GM19463 (cell line): ENCODE results near the gene ATP23.
A peak's percentile ranks its signal among the peaks of the same experiment; 100 is the strongest.

Experiments used
- ATAC-seq: cut with Tn5 transposase; IDR thresholded peaks from one replicate; pipeline ENCODE4 v1.9.1; 2021; ENCODE audit warnings: mild to moderate bottlenecking, moderate library complexity; ENCODE audit not compliant: unreplicated experiment

The ATP23 gene

DNA sequence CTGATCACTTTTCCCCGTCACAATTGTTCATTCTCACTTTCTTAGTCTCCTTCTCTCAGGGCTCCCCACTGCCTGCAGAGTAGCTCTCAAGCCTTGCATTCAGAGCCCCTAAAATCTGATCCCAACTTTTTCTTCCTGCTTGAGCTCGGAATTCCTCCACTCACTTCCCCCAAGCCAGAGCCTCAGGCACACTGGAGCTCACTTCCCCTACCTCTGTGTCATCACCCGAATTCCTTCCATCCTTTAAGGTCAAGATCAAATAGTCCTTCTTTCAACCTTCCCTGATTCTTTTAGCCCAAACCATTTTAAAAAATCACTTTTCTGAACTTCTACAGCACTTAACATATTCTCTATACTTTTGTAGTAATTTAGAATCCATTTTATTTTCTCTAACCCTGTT, 34.1 kb upstream of the ATP23 start:
- no peak for ATAC-seq

DNA sequence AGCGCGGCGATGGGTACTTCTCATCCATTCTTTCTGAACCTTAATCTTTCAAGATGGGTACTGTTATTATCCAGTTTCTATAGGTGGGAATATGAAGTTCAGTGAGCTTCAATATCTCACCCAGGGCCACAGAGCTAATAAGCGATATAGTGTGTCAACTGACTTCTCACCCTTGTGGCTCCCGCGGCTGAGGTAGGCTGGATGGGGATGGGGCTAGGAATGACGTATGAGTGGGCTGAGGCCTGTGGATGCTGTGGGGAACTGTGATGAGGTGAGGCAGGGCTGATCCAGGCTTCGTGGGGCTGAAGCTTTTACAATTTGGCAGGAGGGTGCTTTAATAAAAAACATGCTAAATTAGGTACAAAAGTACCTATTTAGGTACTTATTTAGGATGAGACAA, 32.9 kb upstream of the ATP23 start:
- no peak for ATAC-seq

DNA sequence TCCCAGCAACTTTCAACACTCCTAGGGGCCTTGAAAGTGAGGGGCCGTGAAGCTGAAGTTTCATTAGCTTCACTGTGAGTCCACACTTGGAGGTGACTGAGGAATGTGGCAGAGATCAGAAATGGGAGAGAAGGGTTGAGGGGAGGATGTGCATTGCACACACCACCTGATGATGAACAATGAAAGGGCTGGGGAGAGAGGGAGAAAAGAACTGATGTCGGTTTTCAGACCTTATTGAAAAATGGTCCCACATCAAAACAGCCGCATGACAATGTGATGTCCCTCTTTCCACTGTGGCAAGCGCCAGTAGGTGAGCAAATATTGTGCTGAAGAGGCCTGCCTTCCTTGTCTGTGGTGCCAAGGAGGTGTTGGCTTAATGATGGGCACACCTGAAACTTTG, 32.3 kb upstream of the ATP23 start:
- ATAC-seq, result no peak

DNA sequence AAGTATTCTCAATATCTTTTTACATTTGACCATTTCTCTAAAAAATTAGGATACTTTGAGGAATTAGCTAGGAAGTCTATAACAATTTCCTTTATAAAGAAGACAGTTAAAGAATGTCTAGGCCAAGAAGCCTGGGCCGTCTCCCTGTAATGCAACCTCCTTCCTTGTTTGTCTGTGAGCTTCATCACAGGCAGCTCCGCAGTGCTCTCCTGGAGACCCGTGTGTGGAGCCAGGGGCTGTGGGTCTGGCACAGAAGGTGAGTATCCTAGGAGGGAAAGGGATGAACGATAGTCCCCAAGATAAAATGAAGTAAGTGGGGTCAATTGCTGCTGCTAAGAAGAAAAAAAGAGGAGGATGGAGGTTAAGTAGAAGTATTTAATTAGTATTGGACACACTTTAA, 31.8 kb upstream of the ATP23 start:
- ATAC-seq, result no peak

DNA sequence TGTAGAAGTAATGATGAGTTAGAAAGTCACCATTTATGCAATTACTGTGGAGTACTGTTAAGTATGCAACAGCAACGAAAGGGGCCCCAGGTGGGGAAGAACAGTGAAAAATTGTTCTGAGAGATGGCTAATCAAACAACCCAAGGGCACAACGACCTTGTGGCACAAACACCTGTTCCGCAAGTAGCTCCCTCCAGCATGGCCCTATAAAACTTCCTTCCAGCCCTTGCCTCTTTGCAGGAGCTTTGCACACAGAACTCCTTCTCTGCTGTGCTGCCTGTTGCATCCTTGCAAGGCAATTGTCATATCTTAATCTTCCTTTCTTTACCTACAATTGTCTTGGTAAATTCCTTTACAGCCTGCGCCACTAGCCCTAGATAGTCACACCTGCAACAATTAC, 23.2 kb upstream of the ATP23 start:
- ATAC-seq, result no peak

DNA sequence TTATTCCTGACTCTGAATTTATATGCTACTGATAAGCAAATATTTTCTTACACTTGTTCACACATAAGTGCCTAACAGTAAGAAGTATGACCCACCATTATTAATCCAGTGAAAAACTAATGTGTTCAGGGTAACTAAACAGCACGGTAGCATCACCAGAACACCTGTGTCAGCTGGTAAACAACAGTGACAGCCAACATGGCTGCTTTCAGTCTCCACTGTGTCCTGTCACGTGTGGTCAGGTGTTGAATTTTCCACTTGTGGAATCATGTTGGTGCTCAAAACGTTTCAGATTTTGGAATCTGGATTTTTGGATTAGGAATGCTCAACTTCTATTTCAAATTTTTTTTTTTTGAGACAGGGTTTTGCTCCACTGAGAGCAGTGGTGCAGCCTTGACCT, 14.3 kb upstream of the ATP23 start:
- no peak for ATAC-seq

DNA sequence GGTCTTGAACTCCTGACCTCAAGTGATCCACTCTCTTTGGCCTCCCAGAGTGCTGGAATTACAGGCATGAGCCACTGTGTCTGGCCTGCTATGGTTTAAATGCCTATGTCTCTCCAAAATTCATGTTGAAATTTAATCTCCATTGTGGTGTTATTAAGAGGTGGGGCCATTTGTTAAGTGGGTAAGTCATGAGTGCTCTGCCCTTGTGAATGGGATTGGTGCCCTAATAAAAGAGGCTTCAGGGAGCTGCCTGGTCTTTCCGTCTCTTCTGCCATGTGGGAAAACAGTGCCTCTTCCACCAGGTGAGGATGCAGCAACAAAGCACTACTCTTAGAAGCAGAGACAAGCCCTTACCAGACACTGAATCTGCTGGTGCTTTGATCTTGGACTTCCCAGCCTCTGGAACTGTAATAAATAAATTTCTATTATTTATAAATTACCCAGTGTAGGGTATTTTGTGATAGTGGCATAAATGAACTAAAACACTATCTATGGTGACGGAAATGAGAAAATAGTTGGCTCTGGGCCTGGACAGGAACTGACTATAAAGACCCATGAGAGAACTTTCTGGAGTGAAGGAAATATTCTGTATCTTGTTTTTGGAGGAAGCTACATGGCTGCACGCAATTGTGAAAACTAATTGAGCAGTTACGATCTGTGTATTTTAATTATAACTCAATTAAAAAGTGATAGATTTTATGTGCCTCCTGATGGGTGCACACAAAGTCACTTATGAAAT, 12.1 kb upstream of the ATP23 start:
- no peak for ATAC-seq

DNA sequence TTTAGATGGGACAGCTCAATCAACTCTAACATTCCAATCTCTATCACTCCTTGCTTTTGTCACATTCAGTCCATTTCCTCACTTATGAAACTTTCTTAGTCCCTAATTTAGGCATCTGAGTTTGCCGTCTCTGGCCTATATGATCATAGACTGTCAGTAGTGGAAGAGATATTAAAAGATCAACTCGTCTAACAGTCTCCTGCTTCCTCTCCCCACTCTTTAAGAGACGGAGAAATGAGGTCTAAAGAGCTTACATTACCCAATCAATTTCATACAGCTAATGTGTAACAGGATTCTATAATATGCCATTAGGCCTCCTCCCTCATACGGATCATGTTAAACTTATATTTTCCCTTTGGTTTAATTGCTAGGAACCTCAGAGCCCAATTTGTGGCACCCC, 6.5 kb upstream of the ATP23 start:
- no peak for ATAC-seq

DNA sequence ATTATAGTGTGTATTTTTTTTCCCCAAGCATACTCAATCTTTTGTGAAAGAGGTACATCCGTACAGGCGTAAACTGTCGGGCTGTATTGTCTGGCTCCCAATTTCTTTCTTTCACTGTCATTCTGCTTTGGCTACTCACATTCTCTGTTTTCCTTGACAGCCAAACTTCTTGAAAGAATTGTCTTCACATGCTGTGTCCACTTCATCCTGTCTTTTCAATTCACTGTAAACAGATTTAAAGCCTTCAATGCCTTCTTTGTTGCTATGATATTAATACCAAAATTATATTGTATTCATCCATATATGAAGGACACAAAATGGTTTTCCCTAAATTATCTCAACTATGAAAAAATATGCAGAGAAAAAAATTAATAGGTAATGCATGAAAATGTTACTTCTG, 6.0 kb upstream of the ATP23 start:
- no peak for ATAC-seq

DNA sequence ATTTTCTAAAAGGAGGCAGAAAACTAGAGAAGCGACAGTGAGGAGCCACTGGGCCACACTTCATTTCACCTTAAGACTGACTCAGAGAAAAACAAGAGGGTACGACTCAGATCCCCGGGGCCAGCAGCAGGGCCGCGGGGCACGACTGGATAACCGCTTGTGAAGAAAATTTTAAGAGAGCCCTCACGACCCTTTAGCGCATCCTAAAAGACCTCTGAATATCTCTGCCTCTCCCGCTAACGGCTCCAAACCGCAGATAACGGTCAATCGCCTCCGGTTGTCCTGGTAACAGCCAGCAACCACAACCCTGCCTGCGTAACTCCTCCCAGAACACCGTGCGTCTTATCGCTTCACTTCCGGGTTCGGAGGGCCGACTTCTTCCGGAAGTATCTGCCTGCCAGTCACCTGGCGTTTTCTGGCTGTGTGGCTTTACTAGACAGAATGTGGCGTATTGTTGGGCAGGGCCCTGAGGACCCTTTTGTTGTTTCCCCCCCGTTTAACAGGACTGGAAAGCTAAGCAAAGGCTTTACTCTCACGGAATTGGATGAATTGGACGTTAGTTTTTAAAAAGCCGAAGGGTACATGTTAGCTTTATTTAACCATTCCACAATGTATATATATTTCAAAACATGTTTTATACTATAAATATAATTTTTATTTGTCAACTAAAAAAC, 5.4 kb upstream of the ATP23 start:
- ATAC-seq, result peak; percentile 99

DNA sequence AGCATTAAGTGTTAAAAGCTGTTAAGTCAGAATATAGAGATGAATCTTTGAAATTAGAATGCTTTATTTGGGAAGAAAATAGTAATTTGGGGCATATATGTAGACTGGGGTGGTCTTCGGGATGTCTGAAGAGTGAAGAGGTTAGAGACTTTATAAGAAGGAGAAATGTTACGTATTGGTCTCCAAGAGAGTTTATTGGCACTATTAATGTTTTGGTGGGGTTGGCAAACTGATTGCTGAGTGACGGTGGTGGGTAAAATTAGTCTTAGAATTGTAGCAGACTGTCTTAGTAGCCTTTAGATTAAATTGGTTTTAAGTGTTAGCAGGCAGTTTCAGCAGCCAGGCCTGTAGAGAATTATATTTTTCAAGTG, 4.9 kb upstream of the ATP23 start:
- no peak for ATAC-seq

DNA sequence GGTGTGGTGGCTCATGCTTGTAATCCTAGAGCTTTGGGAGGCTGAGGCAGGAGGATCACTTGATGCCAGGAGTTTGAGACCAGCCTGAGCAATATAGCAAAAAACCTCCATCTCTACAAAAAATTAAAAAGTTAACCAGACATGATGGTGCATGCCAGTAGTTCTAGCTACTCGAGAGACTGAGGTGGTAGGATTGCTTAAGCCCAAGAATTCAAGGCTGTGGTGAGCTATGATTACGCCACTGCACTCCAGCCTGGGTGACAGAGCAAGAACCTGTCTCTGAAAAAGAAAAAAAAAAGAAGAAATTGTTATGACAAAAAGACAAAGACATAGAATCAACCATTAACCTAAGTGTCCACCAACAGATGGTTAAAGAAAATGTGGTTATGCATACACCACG, 2.1 kb upstream of the ATP23 start:
- no peak for ATAC-seq

DNA sequence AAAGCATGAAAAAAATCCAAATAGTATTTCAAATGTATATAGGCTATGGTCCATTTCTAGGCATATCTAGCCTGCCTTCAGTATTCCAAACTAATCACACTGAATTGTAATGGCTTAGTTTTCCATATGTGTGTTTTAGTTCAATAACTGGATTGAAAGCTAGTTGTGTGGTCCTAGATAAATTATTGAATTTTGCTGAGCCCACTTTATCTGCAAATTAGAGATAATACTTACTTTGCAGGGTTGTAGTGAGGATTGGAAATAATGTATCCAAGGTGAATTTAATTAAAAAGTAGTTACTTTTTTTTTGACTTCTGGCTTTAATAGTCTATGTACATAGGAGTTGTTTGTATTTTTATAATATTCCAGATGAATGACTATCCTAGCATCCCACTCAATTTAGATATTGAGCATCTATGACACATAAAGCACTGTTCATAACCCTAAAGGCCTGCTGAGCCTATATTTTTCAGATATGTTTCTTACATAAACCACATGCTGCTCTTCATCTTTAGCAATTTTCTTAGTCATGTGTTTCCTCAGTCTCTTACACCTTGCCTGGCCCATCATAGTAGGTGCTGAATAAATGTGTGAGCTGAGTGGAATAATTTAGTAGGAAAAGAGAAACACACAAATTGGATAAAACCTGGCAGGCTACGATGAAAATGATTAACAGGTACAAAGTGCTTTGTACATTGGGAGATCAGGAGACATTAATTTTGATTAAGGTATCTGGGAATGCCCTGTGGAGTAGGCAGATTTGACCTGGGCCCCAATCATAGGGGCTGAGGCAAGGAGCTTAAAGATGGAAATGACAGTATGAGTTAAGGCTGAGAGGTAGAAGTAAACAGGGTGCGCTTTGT, 1.1 kb upstream of the ATP23 start:
- ATAC-seq, result no peak

DNA sequence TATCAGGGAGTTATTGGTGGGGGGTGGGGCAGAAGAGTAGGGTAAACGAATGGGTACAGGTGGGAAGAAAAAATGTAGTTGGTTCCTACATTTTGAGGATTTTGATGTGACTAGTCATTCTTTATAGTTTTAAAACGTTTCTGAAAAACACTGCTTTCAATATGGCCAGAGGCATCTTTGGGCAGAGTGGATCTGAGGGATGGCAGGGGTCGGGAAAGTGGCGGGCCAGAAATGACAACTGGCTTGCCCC, 527 bp upstream of the ATP23 start:
- no peak for ATAC-seq

DNA sequence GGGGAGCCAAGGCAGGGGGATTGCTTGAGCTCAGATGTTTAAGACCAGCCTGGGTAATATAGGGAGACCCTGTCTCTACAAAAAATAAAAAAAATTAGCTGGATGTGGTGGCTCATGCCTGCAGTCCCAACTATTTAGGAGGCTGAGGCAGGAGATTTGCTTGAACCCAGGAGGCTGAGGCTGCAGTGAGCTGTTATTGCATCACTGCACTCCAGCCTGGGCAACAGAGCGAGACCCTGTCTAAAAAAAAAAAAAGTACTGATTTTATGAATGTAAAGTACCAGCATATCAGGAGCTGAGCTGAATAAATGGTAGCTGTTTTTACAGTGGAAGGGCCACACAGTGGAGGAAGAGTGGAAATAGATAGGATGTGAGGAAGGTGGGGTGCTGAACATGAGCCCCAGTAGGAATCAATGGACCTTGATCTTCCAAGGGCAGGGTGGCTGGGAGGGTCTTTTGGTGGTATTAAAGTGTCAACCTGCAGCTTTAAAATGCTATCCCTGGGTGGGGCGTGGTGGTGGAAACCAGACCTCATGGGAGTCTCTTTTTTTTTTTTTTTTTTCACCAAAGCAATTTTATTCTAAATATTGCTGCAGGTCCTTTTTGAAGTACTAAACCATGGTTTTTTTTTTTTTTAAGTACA, 2.2 kb downstream of the ATP23 start:
- ATAC-seq, result no peak

DNA sequence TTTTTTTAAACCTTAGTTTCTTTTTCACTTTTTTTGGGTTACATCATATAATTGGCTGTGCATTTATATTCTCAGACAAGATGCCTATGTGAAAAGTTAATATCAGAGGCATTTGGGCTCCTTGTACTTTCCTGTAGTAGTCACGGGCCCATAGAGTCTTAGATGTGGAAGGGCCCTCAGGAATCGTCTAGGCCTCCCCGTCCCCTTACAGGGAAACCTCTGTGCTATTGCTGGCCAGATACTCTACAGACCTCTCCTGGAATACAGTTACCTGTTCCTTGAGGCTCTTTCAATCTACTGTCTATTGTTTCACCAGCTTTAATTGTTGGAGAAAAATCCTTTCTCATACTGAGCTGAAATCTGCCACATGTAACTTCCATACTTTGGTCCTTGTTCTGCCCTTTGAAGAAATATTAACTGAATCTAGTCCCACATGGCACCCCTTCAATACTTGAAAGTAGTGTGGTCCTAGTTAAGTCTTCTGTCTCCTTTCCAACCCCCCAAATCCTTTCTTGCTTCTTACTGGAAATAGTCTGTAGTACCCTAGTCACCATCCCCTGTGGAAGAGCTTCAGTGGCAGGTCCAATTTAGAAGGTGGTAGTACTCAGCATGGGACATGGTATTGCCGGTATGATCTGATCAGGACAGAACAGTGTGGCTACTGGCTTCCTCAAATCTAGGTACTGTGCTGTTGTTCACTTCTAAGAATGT, 3.1 kb downstream of the ATP23 start:
- ATAC-seq, result no peak

DNA sequence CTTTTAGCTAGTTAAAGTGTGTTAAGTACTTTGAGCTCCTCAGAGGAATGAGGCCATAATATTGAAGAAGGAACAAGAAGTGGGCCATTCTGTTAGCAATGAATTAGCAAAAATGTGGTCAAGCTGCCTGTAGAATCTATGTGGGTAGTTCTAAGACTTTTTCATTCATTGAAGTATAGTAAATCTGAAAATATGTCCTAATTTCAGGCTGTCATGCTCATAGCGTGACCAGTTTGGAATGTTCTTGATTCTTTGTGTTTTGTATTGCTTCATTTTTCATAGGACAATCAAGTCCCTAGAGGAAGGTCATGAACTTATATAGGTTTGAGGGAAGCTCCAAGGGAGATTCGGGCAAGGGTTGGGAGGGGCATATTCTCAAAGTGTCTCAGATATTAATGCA, 11.4 kb downstream of the ATP23 start:
- ATAC-seq, result no peak

DNA sequence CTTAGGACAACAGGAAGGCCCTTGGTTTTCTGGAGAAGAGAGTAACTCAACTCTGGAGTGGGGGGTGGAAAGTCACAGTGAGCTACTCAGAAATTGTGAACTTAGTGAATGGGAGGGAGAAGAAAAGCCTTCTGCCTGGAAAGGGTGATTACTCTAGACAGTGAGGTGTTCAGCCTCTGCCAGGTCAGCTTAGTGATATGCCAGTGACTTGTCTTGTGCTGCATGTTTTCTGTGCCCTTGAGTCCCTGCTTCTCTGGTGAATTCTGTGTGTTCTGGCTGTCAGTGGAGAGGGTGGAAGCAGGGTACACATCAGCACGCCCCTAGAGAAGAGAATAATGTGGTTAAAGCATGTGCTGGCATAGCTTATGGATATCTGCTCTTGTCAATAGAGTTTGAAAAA, 13.4 kb downstream of the ATP23 start:
- ATAC-seq, result no peak

DNA sequence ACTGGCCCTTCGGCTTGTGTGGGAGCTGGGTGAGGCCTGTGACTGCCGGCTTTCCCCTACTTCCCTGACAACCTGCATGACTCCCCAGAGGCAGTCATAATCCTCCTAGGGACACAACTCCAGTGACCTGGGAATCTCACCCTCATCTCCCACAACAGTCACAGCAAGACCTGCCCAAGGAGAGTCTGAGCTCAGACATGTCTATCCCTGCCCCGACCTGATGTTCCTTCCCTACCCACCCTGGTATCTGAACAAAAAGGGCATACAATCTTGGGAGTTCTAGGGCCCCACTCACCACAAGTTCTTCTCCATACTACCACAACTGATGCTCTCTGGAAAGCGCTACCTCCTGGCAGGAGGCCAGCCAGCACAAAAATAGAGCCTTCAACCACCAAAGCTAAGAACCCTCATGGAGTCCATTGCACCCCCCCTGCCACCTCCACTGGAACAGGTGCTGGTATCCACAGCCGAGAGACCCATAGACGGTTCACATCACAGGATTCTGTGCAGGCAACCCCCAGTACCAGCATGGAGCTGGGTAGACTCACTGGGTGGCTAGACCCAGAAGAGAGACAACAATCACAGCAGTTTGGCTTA, 16.8 kb downstream of the ATP23 start:
- ATAC-seq, result no peak

DNA sequence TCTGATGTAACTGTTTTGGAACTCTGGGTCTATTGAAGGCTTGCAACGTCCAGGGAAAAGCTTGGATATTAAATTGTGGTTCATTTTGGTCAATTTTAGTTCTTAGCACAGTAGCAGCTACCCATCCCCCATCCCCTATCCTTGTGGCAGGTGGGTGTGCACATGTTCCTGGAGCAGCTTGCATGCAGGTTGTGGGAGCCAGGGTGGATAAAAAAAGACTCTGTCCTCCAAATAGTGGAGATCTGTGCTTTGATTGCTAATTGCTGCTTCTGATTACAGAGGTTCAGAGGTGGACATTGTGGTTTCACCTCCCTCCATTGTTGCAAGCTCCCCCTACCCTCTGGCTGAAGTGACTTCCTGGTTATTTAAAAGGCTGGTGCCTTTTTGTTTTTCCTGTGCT, 23.1 kb downstream of the ATP23 start:
- no peak for ATAC-seq

DNA sequence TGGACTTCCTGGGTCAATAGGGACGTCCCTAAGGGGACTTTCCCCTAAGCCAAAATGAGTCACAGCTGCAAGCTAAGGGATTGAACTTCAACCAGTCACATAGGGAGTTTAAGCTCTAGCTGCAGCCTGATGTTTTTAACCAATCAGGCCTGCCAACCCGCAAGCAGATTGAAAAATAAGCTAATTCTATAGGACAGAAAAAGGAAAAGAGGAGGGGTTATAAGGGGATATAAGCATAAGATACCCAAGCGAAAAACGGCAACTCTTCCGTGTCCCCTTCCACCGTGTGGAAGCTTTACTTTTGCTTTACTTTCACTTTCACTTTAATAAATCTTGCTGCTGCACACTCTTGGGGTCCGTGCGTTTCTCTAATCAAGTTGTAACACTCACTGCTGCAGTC, 24.4 kb downstream of the ATP23 start:
- ATAC-seq, result no peak
